Measurements from ENCODE around the gene FGFRL1.

The FGFRL1 gene

DNA sequence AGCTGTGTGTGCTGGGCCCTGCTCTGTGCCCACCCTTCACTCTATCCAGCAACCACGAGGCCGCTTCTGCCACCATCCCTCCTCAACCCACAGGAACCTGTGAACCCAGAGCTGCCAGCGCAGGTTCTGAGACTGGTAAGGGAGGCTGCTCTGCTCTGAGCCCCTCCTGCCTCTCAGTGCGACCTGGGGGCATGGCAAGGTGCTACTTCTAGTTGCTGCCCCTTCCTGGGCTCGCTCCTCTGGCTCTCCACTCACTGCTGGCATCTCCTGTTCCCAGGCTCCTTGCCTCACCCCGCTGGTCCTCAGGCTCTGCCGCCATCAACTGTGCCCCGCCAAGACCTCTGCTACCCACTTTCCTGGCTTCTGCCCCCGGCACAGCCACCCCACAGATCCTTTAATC is 62.7 kb downstream of the FGFRL1 start:
- no peak overlapping the region for H3K4me3 ChIP-seq (ENCODE audit: low read length in 2 of 2)
- peaks cover 19 to 29% of the 10 kb centered on the region in 2 donors for H3K27me3 ChIP-seq (ENCODE audit: control insufficient read depth in 1 of 2, insufficient read depth in 2 of 2, low read length in 2 of 2)
- H3K36me3 ChIP-seq (ENCODE audit: control insufficient read depth in 2 of 2, insufficient read depth in 2 of 2, low read length in 2 of 2): no peaks in the 10 kb centered on the region
- H3K4me1 ChIP-seq (ENCODE audit: control insufficient read depth, insufficient read depth, low read length): no peaks in the 10 kb centered on the region
- no peaks in the 10 kb centered on the region for H3K9me3 ChIP-seq (ENCODE audit: control insufficient read depth in 2 of 2, low read length in 2 of 2)
- H3K27ac ChIP-seq (ENCODE audit: low read length): no peak overlapping the region
- H3K9ac ChIP-seq (ENCODE audit: low read length in 2 of 2): no peak overlapping the region

DNA sequence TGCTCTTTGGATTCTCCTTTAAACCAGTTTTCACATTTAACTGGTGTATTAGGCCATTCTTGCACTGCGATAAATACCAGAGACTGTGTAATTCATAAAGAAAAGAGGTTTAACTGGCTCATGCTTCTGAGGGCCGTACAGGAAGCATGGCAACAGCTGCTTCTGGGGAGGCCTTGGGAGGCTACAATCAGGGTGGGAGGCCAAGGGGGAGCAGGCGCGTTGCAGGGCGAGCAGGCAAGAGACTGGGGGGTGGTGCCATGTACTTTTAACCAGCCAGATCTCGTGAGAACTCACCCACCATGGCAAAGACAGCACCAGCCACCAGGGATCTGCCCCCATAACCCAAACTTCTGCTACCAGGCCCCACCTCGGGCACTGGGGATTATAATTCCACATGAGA is 63.8 kb downstream of the FGFRL1 start:
- Histone ChIP-seq H3K4me1 (ENCODE audit: control insufficient read depth, insufficient read depth, low read length) (no peaks in the 10 kb centered on the region), H3K4me3 (ENCODE audit: low read length in 2 of 2) (no peak overlapping the region), H3K36me3 (ENCODE audit: control insufficient read depth in 2 of 2, insufficient read depth in 2 of 2, low read length in 2 of 2) (no peaks in the 10 kb centered on the region), H3K27me3 (ENCODE audit: control insufficient read depth in 1 of 2, insufficient read depth in 2 of 2, low read length in 2 of 2) (peaks cover 21 to 26% of the 10 kb centered on the region in 2 donors), H3K9me3 (ENCODE audit: control insufficient read depth in 2 of 2, low read length in 2 of 2) (no peaks in the 10 kb centered on the region), H3K27ac (ENCODE audit: low read length) (no peak overlapping the region), H3K9ac (ENCODE audit: low read length in 2 of 2) (no peak overlapping the region)

DNA sequence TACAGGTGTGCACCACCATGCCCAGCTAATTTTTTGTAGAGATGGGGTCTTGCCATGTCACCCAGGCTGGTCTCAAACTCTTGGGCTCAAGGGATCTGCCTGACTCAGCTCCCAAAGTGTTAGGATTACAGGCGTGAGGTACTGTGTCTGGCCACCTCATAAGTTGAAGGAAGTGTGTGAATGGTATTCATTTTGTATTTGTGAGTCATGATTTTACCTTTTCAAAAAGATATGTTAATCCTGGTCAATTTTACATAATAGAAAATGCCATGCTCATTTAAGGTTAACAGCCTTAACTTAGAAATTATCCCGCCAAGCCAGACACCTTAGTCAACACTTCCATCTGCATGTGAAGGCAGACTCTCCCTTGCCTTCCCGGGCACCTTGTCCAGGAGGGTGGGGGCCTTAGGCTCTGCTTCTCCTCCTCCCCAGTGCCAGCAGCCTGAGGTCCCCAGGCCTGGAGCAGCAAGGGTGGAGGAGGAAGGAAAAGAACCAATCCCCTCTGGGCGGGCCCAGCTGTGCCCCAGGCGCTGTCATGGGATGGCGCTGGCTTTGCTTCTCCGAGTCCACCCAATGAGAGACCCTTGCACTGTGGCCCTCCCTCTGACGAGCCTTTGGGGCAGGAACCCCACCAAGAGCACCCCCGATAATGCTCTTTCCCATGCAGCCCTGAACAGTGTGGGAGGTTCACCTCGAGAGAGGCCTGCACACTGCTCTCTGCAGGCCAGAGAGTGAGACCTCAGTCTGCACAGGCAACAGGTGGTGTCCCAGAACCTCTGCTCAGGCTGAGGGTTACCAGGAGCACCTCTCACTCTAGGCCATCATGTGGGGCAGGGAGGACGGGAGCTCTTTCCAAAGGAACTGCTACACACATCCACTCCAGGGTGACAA is 64.6 kb downstream of the FGFRL1 start:
- H3K27me3 ChIP-seq (ENCODE audit: control insufficient read depth in 1 of 2, insufficient read depth in 2 of 2, low read length in 2 of 2): peaks cover 22 to 26% of the 10 kb centered on the region in 2 donors
- no peaks in the 10 kb centered on the region for H3K4me1 ChIP-seq (ENCODE audit: control insufficient read depth, insufficient read depth, low read length)
- no peak overlapping the region for H3K9ac ChIP-seq (ENCODE audit: low read length in 2 of 2)
- H3K27ac ChIP-seq (ENCODE audit: low read length): no peak overlapping the region
- H3K9me3 ChIP-seq (ENCODE audit: control insufficient read depth in 2 of 2, low read length in 2 of 2): no peaks in the 10 kb centered on the region
- no peak overlapping the region for H3K4me3 ChIP-seq (ENCODE audit: low read length in 2 of 2)
- no peaks in the 10 kb centered on the region for H3K36me3 ChIP-seq (ENCODE audit: control insufficient read depth in 2 of 2, insufficient read depth in 2 of 2, low read length in 2 of 2)
